GM12891 (cell line): ENCODE results near the gene VPS4A.
A peak's percentile ranks its signal among the peaks of the same experiment; 100 is the strongest.
"Not testable (repeated sequence)": the region's sequence is repeated elsewhere in the genome, so short reads cannot be mapped to it uniquely, and the experiment has no call there.

ENCODE experiments used
- DNase-seq: peaks from one replicate; pipeline ENCODE4 v3.0.0; 2011; ENCODE audit warnings: low spot score; ENCODE audit not compliant: insufficient read length
- FAIRE-seq: peaks from 2 replicates; lab custom pipeline; 2011; peaks lifted over from hg19 to GRCh38; lab: Jason Lieb, UNC
- PAX5 ChIP-seq: IDR thresholded peaks from 2 replicates; pipeline ENCODE4 v1.6.1; 2011; ENCODE audit warnings: low read length, moderate library complexity, mild to moderate bottlenecking; ENCODE audit not compliant: insufficient read depth, severe bottlenecking
- POLR2A ChIP-seq: IDR thresholded peaks from 2 replicates; pipeline ENCODE4 v1.6.1; 2011; ENCODE audit warnings: low read depth, low read length, control low read depth
- POLR2AphosphoS5 ChIP-seq: IDR thresholded peaks from 2 replicates; pipeline ENCODE4 v1.6.1; 2011; ENCODE audit warnings: low read depth, low read length, control low read depth
- POU2F2 ChIP-seq: IDR thresholded peaks from 2 replicates; pipeline ENCODE4 v1.6.1; 2011; ENCODE audit warnings: low read depth, mild to moderate bottlenecking, control low read depth, low read length, moderate library complexity
- SPI1 ChIP-seq: IDR thresholded peaks from 2 replicates; pipeline ENCODE4 v1.6.1; 2011; ENCODE audit warnings: low read depth, low read length, control low read depth
- TAF1 ChIP-seq: IDR thresholded peaks from 2 replicates; pipeline ENCODE4 v1.6.1; 2011; ENCODE audit warnings: low read depth, low read length, control low read depth

The VPS4A gene

GRCh38 chr16:69277413-69277812 lies 33.7 kb upstream of the VPS4A start:
- FAIRE-seq (no peak), DNase-seq (no peak)
- TF ChIP-seq POLR2A (no peak), POU2F2 (no peak), SPI1 (no peak), POLR2AphosphoS5 (no peak), TAF1 (no peak)

DNA sequence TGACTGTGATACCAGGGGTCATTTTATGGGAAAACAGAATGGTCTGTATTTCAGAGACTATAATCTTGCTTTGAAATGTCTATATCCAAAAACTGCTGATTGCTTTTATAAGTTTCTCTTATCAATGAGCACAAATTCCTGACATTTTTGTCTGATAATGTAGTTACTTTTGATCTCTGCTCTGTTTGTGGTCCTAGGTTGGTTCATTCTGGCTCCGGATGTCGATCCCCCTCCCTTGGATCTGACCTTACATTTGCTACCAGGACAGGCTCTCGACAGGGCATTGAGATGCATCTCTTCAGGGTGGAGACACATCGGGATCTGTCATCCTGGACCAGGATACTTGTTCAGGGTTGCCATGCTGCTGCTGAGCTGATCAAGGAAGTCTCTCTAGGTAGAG lies 27.3 kb upstream of the VPS4A start:
- TF ChIP-seq POLR2A (no peak), SPI1 (no peak), POLR2AphosphoS5 (no peak), TAF1 (no peak), POU2F2 (no peak), PAX5 (no peak)
- DNase-seq, result no peak
- no peak for FAIRE-seq

- no peak for FAIRE-seq
- no peak for TF ChIP-seq POLR2A
- no peak for TF ChIP-seq TAF1
- TF ChIP-seq SPI1, result no peak
- no peak for TF ChIP-seq PAX5
- no peak for TF ChIP-seq POLR2AphosphoS5
- no peak for TF ChIP-seq POU2F2
These were observed 25.9 kb upstream of the VPS4A start for GRCh38 chr16:69285240-69285639.

DNA sequence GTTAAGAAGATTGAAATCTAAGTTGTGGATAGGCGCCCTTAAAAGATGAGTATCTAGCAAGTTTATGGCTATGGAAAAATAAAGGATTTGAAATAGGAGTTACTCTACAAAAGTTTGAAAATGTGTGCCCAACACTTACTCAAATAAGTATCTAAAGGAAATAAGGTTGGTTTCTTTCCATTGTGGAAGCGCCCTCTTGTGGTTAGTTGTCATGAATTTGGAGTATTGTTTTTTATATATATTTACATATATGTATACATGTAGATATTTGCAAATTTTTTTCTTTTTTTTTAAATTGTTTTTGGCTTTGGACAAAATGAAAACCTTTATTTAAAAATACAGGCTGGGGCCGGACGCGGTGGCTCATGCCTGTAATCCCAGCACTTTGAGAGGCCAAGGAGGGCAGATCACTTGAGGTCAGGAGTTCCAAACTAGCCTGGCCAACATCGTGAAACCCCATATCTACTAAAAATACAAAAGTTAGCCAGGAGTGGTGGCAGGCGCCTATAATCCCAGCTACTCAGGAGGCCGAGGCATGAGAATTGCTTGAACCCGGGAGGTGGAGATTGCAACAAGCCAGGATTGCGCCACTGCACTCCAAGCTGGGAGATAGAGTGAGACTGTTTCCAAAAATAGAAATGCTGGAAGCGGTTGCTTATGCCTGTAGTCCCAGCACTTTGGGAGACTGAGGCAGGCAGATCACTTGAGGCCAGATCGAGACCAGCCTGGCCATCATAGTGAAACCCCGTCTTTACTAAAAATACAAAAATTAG lies 24.0 kb upstream of the VPS4A start:
- TF ChIP-seq POLR2AphosphoS5, result no peak
- no peak for TF ChIP-seq SPI1
- TF ChIP-seq POLR2A, result no peak
- FAIRE-seq (no peak), DNase-seq (no peak)

More at GRCh38 chr16:69285240-69285639, 25.9 kb upstream of the VPS4A start:
- DNase-seq, result no peak

DNA sequence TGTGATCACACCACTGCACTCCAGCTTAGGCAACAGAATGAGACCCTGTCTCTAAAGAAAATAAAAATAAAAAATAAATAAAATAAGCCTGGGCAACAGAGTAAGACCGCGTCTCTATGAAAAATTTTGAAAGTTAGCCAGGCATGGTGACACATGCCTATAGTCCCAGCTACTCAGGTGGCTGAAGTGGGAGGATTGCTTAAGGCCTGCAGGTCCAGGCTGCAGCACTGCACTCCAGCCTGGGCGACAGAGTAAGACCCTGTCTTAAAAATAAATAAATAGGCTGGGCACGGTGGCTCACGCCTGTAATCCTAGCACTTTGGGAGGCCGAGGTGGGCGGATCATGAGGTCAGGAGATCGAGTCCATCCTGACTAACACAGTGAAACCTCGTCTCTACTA lies 19.5 kb upstream of the VPS4A start:
- FAIRE-seq, DNase-seq: not testable (repeated sequence)

DNA sequence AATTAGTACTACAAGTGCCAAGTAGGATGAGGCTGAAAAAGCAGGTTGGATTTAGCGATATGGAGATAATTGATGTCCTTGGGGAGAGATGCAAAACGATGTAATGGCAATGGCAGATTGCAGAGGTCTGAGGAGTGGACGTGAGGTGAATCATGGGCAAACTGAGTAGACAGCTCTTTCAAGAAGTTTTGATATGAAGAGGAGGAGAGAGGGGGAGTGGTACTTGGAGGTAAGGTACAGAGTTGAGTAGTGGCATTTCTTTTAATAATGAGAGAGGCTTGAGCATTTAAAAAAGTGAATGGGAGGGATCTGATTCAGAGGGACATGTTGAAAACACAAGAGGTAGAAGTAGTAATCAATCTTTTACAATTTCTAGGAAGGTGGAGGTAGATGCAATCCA lies 17.7 kb upstream of the VPS4A start:
- DNase-seq (no peak), FAIRE-seq (no peak)
- TF ChIP-seq POLR2AphosphoS5, result no peak
- no peak for TF ChIP-seq POU2F2
- TF ChIP-seq POLR2A, result no peak
- TF ChIP-seq PAX5, result no peak
- TF ChIP-seq TAF1, result no peak
- TF ChIP-seq SPI1, result no peak

- FAIRE-seq (no peak), DNase-seq (no peak)
- no peak for TF ChIP-seq POLR2A
- no peak for TF ChIP-seq TAF1
- no peak for TF ChIP-seq SPI1
- TF ChIP-seq POU2F2, result no peak
- no peak for TF ChIP-seq PAX5
- no peak for TF ChIP-seq POLR2AphosphoS5
These were observed 17.1 kb upstream of the VPS4A start for GRCh38 chr16:69294051-69294450.

GRCh38 chr16:69296771-69297170 lies 14.4 kb upstream of the VPS4A start:
- not testable (repeated sequence) for FAIRE-seq

GRCh38 chr16:69298261-69298660 lies 12.9 kb upstream of the VPS4A start:
- no peak for TF ChIP-seq PAX5
- TF ChIP-seq SPI1, result no peak
- no peak for TF ChIP-seq POLR2A
- TF ChIP-seq TAF1, result no peak
- no peak for TF ChIP-seq POU2F2
- TF ChIP-seq POLR2AphosphoS5, result no peak
- no peak for DNase-seq
- FAIRE-seq, result no peak

More at GRCh38 chr16:69296771-69297170, 14.4 kb upstream of the VPS4A start:
- DNase-seq, result not testable (repeated sequence)

DNA sequence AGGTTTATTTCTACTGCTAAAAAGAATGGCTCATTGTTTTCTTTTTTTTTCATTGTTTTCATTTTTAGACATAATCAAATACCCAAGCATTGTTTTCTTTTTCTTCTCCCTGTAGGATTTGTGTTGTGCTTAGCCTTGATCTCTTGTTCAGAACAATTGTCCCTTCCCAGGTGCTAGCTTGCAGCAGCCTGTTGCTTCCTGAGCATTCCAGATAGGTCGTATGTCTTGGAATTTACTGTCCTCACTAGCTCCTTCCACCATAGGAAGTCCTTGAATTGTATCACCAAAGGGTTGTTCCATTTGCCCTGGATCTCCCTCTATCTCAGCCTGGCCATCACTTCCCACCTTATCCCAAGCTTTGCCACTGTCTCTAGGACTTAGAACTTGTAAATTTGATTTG lies 10.0 kb upstream of the VPS4A start:
- TF ChIP-seq SPI1 (no peak), POLR2AphosphoS5 (no peak), POU2F2 (no peak), PAX5 (no peak), TAF1 (no peak), POLR2A (no peak)
- FAIRE-seq (no peak), DNase-seq (no peak)

GRCh38 chr16:69301861-69302260 lies 9.3 kb upstream of the VPS4A start:
- FAIRE-seq, result peak; percentile 23
- TF ChIP-seq POU2F2 (no peak), POLR2AphosphoS5 (no peak), PAX5 (no peak), POLR2A (no peak), TAF1 (no peak), SPI1 (no peak)
- no peak for DNase-seq
